Sciatic nerve (tissue), 2 donors: ENCODE measurements around the gene PIK3C3. TPM values are rescaled to one million over a fixed set of nuclear protein-coding genes. Genes with fewer than 3 reads are reported as not detected.

Source experiments
- ATAC-seq: fragments of 200-7000 bp; cut with Tn5 transposase; one replicate; pipeline ENCODE4 v1.9.1; 2020; ENCODE audit warnings: mild to moderate bottlenecking, moderate library complexity
- DNase-seq: peaks from one replicate; pipeline ENCODE4 v3.0.0-alpha.2; 2020; ENCODE audit warnings: low spot score
- intact Hi-C: fragments of 100-400 bp; cut with DNase I; formaldehyde crosslinking; loops from one replicate; pipeline ENCODE4 v1.14.2; 2022
- total RNA-seq: library from RNA; stranded (reverse); fragmentation: NEBNext Ultra II Directional; extraction: Animal tissue kit (Norgen Biotek cat#: 25700); gene quantifications from one replicate; pipeline ENCODE4 v1.2.1, GENCODE V29; 2021
- donor health status: DM: no; HTN: no; CAD: no.
- donor health status: DM: no; HTN: no; CAD: no.

Gene PIK3C3
- total RNA-seq, 1 donor from 2014 or later, result 74.8 TPM

- intact Hi-C loops, result no loop called here
- ATAC-seq (no peak), DNase-seq (no peak)
Measured at GRCh38 chr18:42051411-42051810, 96.4 kb downstream of the PIK3C3 start.

DNA sequence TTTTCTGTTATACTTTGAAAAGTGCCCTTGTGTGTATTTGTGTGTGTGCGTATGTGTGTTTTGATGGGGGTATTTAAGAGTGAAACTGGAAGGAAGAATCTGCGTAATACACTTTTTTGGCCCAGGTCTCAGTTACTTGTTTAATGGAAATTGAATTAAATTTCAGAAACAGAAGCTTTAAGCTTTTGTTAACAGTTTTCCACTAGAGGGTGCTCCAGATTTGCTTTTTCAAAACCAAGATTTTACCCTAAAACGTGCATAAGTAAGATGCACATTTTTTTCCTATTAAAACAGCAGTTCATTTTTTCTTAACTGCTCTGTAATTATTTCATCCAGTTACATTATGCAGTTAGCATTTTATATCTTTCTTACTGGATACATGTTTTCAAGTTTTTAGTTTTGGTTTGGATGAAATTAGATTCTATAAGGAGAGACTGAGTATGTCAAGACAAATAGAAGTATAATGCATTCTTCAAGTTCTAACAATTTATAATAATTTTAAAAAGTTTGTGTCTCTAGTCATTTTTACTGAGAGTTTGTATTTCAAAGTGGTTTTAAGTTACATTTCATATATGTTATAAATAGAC lies 97.2 kb downstream of the PIK3C3 start:
- DNase-seq (no peak), ATAC-seq (no peak)
- intact Hi-C loops, result no loop called here

DNA sequence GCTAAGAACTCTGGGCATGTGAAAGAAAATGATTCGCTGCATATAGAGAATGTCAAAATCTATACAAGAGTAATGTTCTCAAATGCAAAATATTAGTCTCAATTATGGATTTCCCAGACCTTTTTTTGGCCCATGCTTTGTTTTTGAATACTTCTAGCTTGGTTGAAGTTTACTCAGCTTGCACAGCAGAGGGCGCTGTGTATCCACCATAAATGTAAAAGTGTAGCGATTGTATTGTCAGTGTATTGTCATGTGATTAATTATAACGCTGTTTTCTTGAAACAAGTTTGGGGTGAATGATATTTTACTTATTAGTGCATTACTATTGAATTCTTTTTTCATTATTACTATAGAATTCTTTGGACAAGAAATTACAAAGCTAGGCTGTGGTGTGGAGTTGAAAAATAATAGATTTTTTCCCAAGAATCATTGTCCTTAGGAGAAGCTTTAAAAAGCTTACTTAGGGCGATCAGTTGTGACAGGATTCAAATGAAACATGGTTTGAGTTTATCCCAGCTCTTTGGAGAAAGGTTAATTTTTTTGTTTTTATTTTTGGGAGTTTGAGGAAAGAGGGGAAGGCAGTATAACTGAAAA lies 98.3 kb downstream of the PIK3C3 start:
- ATAC-seq (peak; percentile 90), DNase-seq (peak; percentile 81)
- intact Hi-C loops, result no loop called here

DNA sequence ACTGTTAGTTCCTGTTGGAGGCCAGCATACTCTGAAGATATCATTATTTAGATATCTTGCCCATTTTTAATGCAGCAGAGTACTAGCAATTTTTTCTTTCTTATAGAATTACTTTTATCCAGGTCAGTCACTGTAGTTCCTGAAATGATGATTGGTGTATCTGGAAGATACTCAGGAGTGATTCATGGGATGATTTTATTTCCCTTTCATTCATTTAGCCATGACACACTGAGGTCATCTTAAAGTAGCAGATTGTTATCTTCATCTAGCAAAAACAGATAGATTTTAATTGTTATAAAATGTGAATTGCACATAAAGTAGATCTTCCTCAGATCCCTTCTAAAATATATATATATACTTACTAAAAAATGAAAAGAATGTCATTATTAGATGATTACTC lies 109.1 kb downstream of the PIK3C3 start:
- DNase-seq (no peak), ATAC-seq (no peak)
- intact Hi-C loops, result no loop called here

- no peak for ATAC-seq
Measured at GRCh38 chr18:42067518-42067917, 112.5 kb downstream of the PIK3C3 start.

DNA sequence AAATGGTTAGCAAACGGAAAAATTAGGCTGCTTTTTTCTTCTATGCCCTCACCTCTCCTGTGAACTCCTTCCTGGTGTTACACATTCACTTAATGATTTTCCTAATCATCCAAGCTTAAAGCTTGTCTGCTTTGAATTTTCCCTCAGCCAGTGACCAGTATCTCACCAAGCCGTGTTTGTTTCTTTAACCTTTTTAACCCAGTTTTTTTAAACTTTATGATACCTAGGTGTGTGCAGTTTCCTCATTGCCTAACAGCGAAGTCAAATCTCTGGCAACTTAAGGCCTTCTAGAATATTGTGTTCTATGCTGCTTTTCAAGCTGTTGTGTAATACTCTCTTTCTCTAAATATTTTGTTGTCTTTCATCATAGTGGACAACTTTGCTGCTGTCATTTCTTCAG lies 113.0 kb downstream of the PIK3C3 start:
- DNase-seq, result no peak
- no peak for ATAC-seq
- intact Hi-C loops, result no loop called here

More at GRCh38 chr18:42067518-42067917, 112.5 kb downstream of the PIK3C3 start:
- DNase-seq, result no peak
- intact Hi-C loops, result no loop called here

DNA sequence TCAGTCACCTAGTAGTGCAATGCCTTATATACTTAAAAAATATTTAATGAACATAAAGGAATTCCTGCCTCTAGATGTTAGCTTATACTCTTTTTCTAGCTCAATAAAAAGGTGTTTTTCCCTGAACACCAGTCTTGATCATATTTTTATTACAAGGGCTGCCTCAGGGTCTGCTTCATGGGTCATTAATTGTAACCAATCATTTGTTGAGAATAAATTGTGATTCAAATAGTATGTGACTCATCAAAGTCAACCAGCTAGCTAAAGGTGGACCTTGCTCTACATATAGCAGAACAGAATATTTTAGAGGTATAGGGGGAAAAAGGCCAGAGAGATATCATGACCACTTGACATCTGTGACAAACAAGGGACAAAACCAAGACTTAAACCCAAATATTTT lies 114.0 kb downstream of the PIK3C3 start:
- no peak for DNase-seq
- ATAC-seq, result no peak
- intact Hi-C loops, result no loop called here

DNA sequence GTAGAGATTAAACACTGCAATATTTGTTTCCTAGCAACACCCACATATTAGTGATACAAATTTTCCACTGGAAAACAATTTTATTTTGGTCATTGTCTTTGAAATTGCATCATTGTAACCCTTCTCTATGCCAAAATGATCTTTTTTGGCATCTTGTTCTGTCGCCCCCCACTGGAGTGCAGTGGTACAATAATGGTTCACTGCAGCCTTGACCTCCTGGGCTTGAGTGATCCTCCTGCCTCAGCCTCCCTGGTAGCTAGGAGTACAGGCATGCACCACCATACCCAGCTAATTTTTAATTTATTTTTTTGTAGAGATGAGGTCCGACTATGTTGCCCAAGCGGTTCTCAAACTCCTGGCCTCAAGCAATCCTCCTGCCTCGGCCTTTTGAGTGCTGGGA lies 117.4 kb downstream of the PIK3C3 start:
- intact Hi-C loops, result no loop called here
- no peak for DNase-seq
- no peak for ATAC-seq

DNA sequence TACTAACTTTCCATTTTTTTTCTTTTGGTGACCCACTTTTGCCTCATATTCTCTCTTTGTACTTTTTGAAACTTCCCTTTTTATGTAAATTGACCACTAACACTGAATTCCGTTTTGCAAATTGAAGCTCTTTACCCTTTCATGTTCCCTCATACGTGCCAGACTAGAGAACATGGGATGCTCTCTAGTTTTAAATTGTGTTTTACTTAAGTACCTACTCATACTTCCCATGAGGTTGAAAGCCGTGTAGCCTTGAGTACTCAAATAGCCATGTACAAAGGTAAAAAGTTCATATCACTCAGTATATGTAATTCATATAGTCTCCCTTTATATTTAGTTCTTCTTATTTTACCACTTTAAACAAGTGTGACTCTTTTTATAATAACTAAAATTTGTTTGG lies 119.7 kb downstream of the PIK3C3 start:
- no peak for DNase-seq
- intact Hi-C loops, result no loop called here
- ATAC-seq, result no peak

DNA sequence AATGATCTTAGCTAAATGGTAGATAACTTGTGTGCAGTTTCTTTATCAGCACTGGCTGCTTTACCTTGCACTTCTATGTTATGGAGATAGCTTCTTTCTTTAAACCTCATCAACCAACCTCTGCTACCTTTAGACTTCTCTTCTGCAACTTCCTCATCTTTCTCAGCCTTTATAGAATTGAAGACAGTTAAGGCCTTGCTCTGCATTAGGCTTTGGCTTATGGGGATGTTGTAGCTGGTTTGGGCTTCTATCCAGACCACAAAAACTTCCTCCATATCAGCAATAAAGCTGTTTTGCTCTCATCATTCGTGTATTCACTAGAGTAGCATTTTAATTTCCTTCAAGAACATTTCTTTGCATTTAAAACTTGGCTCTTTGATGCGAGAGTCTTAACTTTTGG lies 123.7 kb downstream of the PIK3C3 start:
- ATAC-seq (no peak), DNase-seq (no peak)
- intact Hi-C loops, result no loop called here

- DNase-seq, result no peak
- ATAC-seq, result no peak
- intact Hi-C loops, result no loop called here
Measured at GRCh38 chr18:42080340-42080739, 125.3 kb downstream of the PIK3C3 start.

- DNase-seq, result no peak
- intact Hi-C loops, result no loop called here
- ATAC-seq, result no peak
Measured at GRCh38 chr18:42082415-42083234, 127.6 kb downstream of the PIK3C3 start.

DNA sequence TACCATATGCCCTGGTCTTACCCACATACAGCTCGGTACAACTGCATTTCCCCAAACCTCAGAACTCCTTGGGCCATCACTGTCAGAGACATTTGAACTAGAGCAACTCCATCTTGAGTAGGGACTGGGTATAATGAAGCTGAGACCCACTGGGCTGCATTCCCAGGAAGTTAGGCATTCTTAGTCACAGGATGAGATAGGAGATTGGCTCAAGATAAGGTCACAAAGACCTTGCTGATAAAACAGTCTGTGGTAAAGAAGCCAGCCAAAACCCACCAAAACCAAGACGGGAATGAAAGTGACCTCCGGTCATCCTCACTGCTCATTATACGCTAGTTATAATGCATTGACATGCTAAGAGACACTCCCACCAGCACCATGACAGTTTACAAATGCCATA lies 131.3 kb downstream of the PIK3C3 start:
- intact Hi-C loops, result no loop called here
- ATAC-seq (no peak), DNase-seq (no peak)

DNA sequence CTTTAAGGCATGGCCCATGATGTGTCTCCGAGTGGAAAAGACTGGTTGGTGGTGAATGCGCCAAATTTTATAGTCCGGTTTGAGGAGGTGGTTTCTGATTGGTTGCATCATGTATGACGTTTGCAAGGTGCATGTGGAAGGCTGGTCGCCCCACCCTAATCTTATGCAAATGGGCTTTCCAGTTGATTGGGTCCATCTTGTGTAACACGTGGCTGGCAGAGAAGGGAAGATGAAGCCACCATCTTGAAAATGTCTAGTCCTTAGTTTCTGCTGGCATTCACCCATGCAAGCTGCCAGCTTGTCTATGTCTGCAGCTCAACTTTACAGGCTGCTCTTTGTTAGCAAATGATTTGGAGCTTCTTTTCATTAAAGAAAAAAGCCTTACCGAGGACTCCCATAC lies 132.2 kb downstream of the PIK3C3 start:
- ATAC-seq, result no peak
- no peak for DNase-seq
- intact Hi-C loops, result no loop called here

GRCh38 chr18:42087876-42088275 lies 132.8 kb downstream of the PIK3C3 start:
- DNase-seq (no peak), ATAC-seq (no peak)
- intact Hi-C loops, result no loop called here

GRCh38 chr18:42092848-42093247 lies 137.8 kb downstream of the PIK3C3 start:
- intact Hi-C loops, result no loop called here
- DNase-seq, result no peak
- ATAC-seq, result peak; percentile 88

- DNase-seq, result no peak
- no peak for ATAC-seq
- intact Hi-C loops, result no loop called here
Measured at GRCh38 chr18:42094875-42095274, 139.8 kb downstream of the PIK3C3 start.

DNA sequence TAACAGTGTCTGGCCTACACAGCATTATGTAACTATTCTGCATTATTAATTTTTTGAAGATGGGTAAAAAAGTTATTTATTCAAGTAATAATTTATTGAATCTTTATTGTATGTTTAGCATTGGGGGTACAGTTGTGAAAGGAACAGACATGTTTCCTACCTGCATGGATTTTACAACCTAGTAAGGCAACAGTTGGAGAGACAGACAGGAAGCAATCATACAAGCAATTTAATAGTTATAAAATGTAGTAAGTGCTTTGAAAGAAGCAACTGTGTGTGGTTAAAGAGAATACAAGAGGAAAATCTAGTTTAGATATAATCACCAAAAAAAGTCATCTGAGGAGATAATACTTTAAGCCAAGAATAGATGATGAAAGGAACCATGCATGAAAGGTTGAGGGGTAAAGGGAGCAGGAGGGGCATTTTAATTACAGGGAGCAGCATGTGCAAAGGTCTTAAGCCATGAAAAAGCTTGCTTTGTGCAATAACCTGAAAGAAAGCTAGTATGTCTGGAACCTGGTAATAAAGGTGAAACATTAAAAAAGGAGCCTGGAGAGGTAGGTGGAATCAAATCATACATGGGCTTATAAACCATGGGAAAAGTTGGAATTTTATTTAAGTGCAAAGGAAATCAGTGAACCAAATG lies 140.8 kb downstream of the PIK3C3 start:
- ATAC-seq, result no peak
- intact Hi-C loops, result no loop called here
- no peak for DNase-seq

DNA sequence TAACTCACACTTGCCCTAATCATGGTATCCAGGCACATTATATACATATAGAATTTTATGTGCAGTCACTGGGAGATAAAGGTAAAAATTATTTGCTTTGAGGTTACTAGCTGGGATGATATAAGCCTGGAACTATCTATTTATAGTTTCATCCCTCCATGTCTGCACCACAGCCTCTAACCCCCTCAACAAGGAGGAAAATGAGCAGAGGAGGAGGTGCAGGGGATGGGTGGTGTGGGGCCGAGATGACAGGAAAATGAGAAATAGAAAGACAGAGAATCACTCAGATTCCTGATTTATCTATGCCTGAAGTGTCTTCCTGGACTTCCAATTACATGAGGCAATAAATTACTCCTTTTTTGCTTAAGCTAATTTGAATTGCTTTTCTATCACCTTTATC lies 145.2 kb downstream of the PIK3C3 start:
- intact Hi-C loops, result no loop called here
- no peak for ATAC-seq
- no peak for DNase-seq

- DNase-seq, result no peak
- intact Hi-C loops, result no loop called here
- ATAC-seq, result no peak
Measured at GRCh38 chr18:42100911-42101310, 145.9 kb downstream of the PIK3C3 start.
